Right lobe of liver (tissue), 6 donors: Measurements from ENCODE around the gene FYB1. TPM values are rescaled to one million over a fixed set of nuclear protein-coding genes. Genes with fewer than 3 reads are reported as not detected.

Experiments used
- ATAC-seq, 4 donors: fragments of 200-7000 bp; cut with Tn5 transposase; one replicate each; pipeline ENCODE4 v1.9.1; 2020; ENCODE audit warnings: mild to moderate bottlenecking in 4 of 4, moderate library complexity in 4 of 4
- DNase-seq, 3 donors: peaks; one replicate each; pipeline ENCODE4 v3.0.0-alpha.2; 2020
- H3K27ac ChIP-seq, 3 donors: fragments of 200-600 bp; one replicate each; pipeline ENCODE4 v1.8.0; 2022
- H3K27me3 ChIP-seq, 2 donors: fragments of 200-600 bp; one replicate each; pipeline ENCODE4 v1.8.0; 2022
- H3K36me3 ChIP-seq, 4 donors: fragments of 200-600 bp; sonication (generic) in 1 of 4; one replicate each; pipeline versions ENCODE4 v1.5.1 to v1.8.0; 2017 to 2022; ENCODE audit warnings: control low read depth in 1 of 4
- H3K4me1 ChIP-seq, 4 donors: fragments of 200-600 bp; sonication (generic) in 1 of 4; one replicate each; pipeline versions ENCODE4 v1.5.1 to v1.8.0; 2017 to 2022; ENCODE audit warnings: control low read depth in 1 of 4
- H3K4me3 ChIP-seq, 3 donors: fragments of 200-600 bp; one replicate each; pipeline ENCODE4 v1.8.0; 2022
- H3K9me3 ChIP-seq, 4 donors: fragments of 200-600 bp; sonication (generic) in 1 of 4; one replicate each; pipeline versions ENCODE4 v1.5.1 to v1.8.0; 2017 to 2022; ENCODE audit warnings: control low read depth in 1 of 4
- POLR2A ChIP-seq: fragments of 450-650 bp; IDR thresholded peaks from one replicate; pipeline ENCODE4 v1.6.1; 2017; ENCODE audit warnings: antibody characterized with exemption, mild to moderate bottlenecking
- WGBS: methylation state at CpG from one replicate; pipeline ENCODE4 v1.1.6; 2018; ENCODE audit warnings: low coverage, low lambda C conversion rate; ENCODE audit not compliant: insufficient coverage; ENCODE audit errors: missing lambda C conversion rate; 5-methylcytosine and 5-hydroxymethylcytosine counted together
- intact Hi-C, 2 donors: fragments of 100-400 bp; cut with DNase I; formaldehyde crosslinking; loops; one replicate each; pipeline versions ENCODE4 v1.11.2 to v1.14.1; 2022
- total RNA-seq, 6 experiments: library from RNA; depleted of rRNA in 2 of 6; stranded (reverse); fragments of >200 nt in 2 of 6; fragmentation: NEBNext Ultra II Directional in 3 of 6; extraction: Animal tissue kit (Norgen Biotek cat#: 25700) in 3 of 6; gene quantifications; one replicate each; pipeline versions ENCODE4 v1.1.0 to v1.2.4, GENCODE V29; 2016 to 2023
- TF ChIP-seq, protein P1 (sequence below), 4 donors: fragments of 200-600 bp in 3 of 4; fragments of 450-650 bp in 1 of 4; IDR thresholded peaks; one replicate each; pipeline versions ENCODE4 v1.5.1 to v1.8.0; 2016 to 2022; ENCODE audit warnings: antibody characterized with exemption in 4 of 4, mild to moderate bottlenecking in 2 of 4
- donor health status: DM: no; HTN: yes; CAD: no.
- donor health status: DM: no; HTN: no; CAD: no.
- donor health status: DM: no; HTN: no; CAD: no.
- donor health status: DM: no; HTN: yes; CAD: no.
- donor health status: DM: no; HTN: yes; CAD: no.

The FYB1 gene
- total RNA-seq, 6 experiments from 2014 or later: 3.7 to 15.3 (median 9.1) TPM

DNA sequence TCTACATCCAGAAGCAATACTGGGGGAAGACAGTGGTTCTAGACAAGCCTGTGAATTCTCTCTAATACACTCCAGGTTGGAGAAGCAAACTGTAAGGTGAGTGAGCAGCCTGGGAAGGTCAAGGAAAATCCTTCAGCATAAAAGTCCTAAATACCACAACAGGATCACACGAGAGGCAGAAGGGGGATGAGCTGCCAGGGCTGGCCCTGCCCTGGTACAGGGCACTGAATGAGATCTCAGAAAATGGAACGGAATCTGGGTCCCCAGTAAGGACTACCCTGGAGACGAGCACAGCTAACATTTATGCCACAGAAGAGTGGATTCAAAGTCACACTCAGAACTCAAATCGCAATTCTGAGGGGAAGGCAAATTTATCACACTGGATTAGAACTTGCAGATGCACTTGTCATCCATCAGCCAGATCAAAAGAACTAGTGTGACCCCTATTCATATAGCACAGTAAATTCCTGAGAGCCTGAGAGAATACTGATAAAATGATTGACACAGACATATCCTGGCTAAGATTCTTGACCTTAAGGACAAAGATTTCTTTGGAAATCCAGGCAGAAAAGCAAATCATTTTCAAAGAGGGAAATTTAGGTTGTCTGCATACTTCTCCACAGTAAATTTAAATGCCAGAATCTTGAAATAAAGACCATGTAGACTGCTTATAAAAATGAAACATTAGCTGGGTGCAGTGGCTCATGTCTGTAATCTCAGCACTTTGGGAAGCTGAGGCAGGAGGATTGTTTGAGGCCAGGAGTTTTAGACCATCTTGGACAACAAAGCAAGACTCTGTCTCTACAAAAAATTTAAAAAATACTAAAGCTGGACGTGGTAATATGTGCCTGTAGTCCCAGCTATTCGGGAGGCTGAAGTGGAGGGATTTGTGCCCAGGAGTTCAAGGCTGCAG is 25.6 kb downstream of the FYB1 start:
- no peaks in the 10 kb centered on the region for H3K36me3 ChIP-seq
- DNase-seq: no peak
- WGBS: 45% methylated on average over 5 of the region's 6 CpGs
- no peak overlapping the region for H3K4me3 ChIP-seq
- ATAC-seq: no peak
- no peaks in the 10 kb centered on the region for H3K4me1 ChIP-seq
- TF ChIP-seq, protein P1, sequence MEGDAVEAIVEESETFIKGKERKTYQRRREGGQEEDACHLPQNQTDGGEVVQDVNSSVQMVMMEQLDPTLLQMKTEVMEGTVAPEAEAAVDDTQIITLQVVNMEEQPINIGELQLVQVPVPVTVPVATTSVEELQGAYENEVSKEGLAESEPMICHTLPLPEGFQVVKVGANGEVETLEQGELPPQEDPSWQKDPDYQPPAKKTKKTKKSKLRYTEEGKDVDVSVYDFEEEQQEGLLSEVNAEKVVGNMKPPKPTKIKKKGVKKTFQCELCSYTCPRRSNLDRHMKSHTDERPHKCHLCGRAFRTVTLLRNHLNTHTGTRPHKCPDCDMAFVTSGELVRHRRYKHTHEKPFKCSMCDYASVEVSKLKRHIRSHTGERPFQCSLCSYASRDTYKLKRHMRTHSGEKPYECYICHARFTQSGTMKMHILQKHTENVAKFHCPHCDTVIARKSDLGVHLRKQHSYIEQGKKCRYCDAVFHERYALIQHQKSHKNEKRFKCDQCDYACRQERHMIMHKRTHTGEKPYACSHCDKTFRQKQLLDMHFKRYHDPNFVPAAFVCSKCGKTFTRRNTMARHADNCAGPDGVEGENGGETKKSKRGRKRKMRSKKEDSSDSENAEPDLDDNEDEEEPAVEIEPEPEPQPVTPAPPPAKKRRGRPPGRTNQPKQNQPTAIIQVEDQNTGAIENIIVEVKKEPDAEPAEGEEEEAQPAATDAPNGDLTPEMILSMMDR (IDR thresholded peaks at IDR 0.05): no peak
- TF ChIP-seq POLR2A: no peak
- intact Hi-C loops: no loop called here
- H3K9me3 ChIP-seq: no peaks in the 10 kb centered on the region
- no peaks in the 10 kb centered on the region for H3K27me3 ChIP-seq
- H3K27ac ChIP-seq: no peak overlapping the region

DNA sequence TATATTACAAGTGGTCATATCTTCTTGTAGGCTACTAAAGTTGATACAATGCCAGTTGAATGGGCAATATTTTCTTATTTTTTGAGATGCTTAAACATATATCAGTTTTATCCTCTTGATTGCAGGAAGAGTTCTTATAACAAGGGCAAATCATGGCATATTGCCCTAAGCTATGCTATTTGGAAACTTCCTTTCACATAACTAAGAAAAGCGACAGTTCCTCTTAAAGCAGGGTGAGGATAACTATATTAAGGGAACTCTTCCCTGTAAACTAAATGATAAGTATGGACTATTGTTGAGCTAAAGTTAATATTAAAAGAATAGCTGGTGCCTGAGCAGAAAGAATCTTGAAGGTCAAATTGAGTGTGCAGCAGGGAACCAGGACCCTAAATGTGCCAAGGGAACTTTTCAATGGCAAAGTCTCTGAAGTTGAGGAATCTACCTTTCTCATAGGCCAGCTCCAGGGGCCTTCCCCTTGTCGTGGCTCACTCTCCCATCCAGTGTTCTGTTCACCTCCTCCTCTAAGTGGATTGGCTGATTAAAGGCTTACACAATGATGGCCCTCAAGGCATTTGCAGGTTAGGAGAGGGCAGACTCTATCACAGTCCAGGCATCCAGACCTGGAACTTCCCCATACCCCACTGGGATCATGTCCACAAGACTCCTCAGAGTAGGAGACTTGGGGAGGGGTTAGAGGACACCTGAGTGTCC is 26.8 kb downstream of the FYB1 start:
- no peaks in the 10 kb centered on the region for H3K36me3 ChIP-seq
- no peak for DNase-seq
- H3K27me3 ChIP-seq: no peaks in the 10 kb centered on the region
- WGBS: 35% methylated on average over 2 of the region's 2 CpGs
- ATAC-seq: peak in 2 of 4 donors; percentile 16 to 27
- no peak for TF ChIP-seq POLR2A
- TF ChIP-seq, protein P1 (IDR thresholded peaks at IDR 0.05): no peak
- H3K4me3 ChIP-seq: no peak overlapping the region
- H3K4me1 ChIP-seq: no peaks in the 10 kb centered on the region
- intact Hi-C loops: no loop called here
- no peak overlapping the region for H3K27ac ChIP-seq
- H3K9me3 ChIP-seq: no peaks in the 10 kb centered on the region

DNA sequence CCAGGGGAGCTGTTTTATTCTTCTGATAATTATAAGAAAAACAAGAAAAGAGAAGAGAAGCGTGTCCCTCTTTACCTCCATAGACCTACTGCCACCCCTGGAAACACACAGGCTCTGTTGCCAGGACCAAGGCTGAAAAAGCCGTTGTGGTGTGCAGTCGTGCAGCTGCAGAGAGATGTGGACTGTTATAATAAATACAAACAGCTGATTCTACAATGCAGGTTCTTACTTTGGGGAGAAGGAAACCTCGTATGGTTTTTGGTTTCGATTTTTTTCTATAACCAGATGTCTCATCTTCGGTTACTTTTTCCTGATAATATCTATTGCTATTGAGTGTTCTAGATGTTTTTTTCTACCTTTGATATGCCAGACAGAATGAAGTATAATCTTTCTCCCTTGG is 28.1 kb downstream of the FYB1 start:
- ATAC-seq (peak in 1 of 4 donors; percentile 21), DNase-seq (no peak)
- no peaks in the 10 kb centered on the region for H3K27me3 ChIP-seq
- whole genome bisulfite sequencing: 48% methylated on average over 6 of the region's 6 CpGs
- intact Hi-C loops: no loop called here
- no peak overlapping the region for H3K27ac ChIP-seq
- no peaks in the 10 kb centered on the region for H3K4me1 ChIP-seq
- TF ChIP-seq, protein P1 (IDR thresholded peaks at IDR 0.05): no peak
- no peak for TF ChIP-seq POLR2A
- H3K9me3 ChIP-seq: no peaks in the 10 kb centered on the region
- no peak overlapping the region for H3K4me3 ChIP-seq
- H3K36me3 ChIP-seq: no peaks in the 10 kb centered on the region

DNA sequence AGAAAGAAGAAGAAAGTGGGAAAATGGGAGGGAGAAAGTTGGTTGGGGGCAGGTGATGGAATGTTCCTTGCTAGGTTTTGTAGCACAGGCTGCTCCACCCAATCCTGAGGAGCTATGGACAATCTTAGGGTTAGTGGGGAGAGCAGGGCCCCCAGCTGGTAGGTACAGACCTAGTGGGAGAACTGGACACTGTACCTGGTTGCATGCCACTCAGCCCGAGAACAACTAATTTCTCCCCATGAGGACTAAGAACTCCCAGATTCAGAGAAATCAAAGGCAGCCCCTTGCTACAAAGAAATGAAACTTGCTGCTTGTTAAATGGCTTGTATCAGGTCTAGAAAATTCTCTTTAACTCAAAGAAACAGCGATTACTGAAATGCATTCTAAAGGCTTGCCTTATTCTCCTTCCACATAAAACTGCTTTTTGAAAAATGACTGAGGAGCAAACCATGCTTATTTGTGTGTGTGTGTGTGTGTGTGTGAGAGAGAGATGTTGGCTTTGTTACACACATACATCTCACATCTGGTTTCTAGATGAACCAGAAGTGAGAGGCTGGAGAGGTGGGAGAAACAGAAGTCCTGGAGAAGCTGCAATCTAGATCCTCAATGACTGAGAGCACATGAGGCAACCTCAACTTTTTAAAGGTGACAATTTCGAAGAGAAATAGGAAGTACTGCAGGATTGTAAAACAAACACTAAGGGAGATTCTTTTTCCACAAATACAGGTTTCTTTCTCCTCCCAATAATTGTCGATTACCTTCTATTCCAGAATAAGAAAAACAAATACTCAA is 28.9 kb downstream of the FYB1 start:
- intact Hi-C loops: no loop called here
- H3K36me3 ChIP-seq: no peaks in the 10 kb centered on the region
- no peak overlapping the region for H3K27ac ChIP-seq
- H3K9me3 ChIP-seq: no peaks in the 10 kb centered on the region
- no peak overlapping the region for H3K4me3 ChIP-seq
- ATAC-seq (peak in 1 of 4 donors; percentile 19), DNase-seq (no peak)
- H3K4me1 ChIP-seq: no peaks in the 10 kb centered on the region
- WGBS: 53% methylated on average over 3 of the region's 4 CpGs
- no peaks in the 10 kb centered on the region for H3K27me3 ChIP-seq
- TF ChIP-seq, protein P1 (IDR thresholded peaks at IDR 0.05): no peak
- no peak for TF ChIP-seq POLR2A
